ENCODE measurements around the gene CACNB1.

Gene CACNB1

GRCh38 chr17:39139561-39139960, 57.9 kb downstream of the CACNB1 start:
- no peak overlapping the region for H3K4me3 ChIP-seq (ENCODE audit: low read length)
- no peak overlapping the region for H3K9ac ChIP-seq (ENCODE audit: low read length)
- no peaks in the 10 kb centered on the region for H4K20me1 ChIP-seq (ENCODE audit: insufficient read depth, low read length)
- no peaks in the 10 kb centered on the region for H3K36me3 ChIP-seq (replicated peaks; ENCODE audit: insufficient read depth, low read length)
- H3K27ac ChIP-seq (ENCODE audit: low read length) = no peak overlapping the region
- no peak overlapping the region for H3K4me2 ChIP-seq (ENCODE audit: low read depth, low read length)
- H3K79me2 ChIP-seq (ENCODE audit: low read length) = no peaks in the 10 kb centered on the region
- no peak for TF ChIP-seq EZH2phosphoT487 (IDR thresholded peaks at IDR 0.05; ENCODE audit: low read length)
- TF ChIP-seq CTCF (IDR thresholded peaks at IDR 0.05; ENCODE audit: low read length) = no peak
- TF ChIP-seq EZH2 (optimal IDR thresholded peaks at IDR 0.05; ENCODE audit: low read depth, low read length) = no peak
- H3K4me1 ChIP-seq (ENCODE audit: low read length) = no peaks in the 10 kb centered on the region
- no peaks in the 10 kb centered on the region for H3K9me2 ChIP-seq (replicated peaks; ENCODE audit: insufficient read depth, low read length)
- no peaks in the 10 kb centered on the region for H3K27me3 ChIP-seq (replicated peaks; ENCODE audit: insufficient read depth, low read length)
- no peak overlapping the region for H2AFZ ChIP-seq (ENCODE audit: low read length)
- no peak for DNase-seq
- H3K9me3 ChIP-seq (replicated peaks; ENCODE audit: insufficient read depth, low read length) = no peaks in the 10 kb centered on the region
- no peaks in the 10 kb centered on the region for H3F3A ChIP-seq (ENCODE audit: insufficient read depth, low read length)

- Histone ChIP-seq H3K9me2 (replicated peaks; ENCODE audit: insufficient read depth, low read length) (no peaks in the 10 kb centered on the region), H2AFZ (ENCODE audit: low read length) (no peak overlapping the region), H3K9ac (ENCODE audit: low read length) (no peak overlapping the region), H3K4me1 (ENCODE audit: low read length) (no peaks in the 10 kb centered on the region), H3K9me3 (replicated peaks; ENCODE audit: insufficient read depth, low read length) (no peaks in the 10 kb centered on the region), H3K4me2 (ENCODE audit: low read depth, low read length) (no peak overlapping the region), H3F3A (ENCODE audit: insufficient read depth, low read length) (no peaks in the 10 kb centered on the region), H3K27me3 (replicated peaks; ENCODE audit: insufficient read depth, low read length) (no peaks in the 10 kb centered on the region), H3K27ac (ENCODE audit: low read length) (no peak overlapping the region), H4K20me1 (ENCODE audit: insufficient read depth, low read length) (no peaks in the 10 kb centered on the region), H3K36me3 (replicated peaks; ENCODE audit: insufficient read depth, low read length) (no peaks in the 10 kb centered on the region), H3K79me2 (ENCODE audit: low read length) (no peaks in the 10 kb centered on the region), H3K4me3 (ENCODE audit: low read length) (no peak overlapping the region)
- no peak for DNase-seq
- TF ChIP-seq EZH2phosphoT487 (IDR thresholded peaks at IDR 0.05; ENCODE audit: low read length) = no peak
Measured at GRCh38 chr17:39139161-39139511, 58.3 kb downstream of the CACNB1 start.

- TF ChIP-seq CTCF (IDR thresholded peaks at IDR 0.05; ENCODE audit: low read length) (no peak), EZH2 (optimal IDR thresholded peaks at IDR 0.05; ENCODE audit: low read depth, low read length) (no peak), EZH2phosphoT487 (IDR thresholded peaks at IDR 0.05; ENCODE audit: low read length) (no peak)
- H3K4me2 ChIP-seq (ENCODE audit: low read depth, low read length) = no peak overlapping the region
- H3K4me1 ChIP-seq (ENCODE audit: low read length) = no peaks in the 10 kb centered on the region
- no peaks in the 10 kb centered on the region for H3K36me3 ChIP-seq (replicated peaks; ENCODE audit: insufficient read depth, low read length)
- H3K27ac ChIP-seq (ENCODE audit: low read length) = no peak overlapping the region
- no peaks in the 10 kb centered on the region for H3K9me3 ChIP-seq (replicated peaks; ENCODE audit: insufficient read depth, low read length)
- no peaks in the 10 kb centered on the region for H3K79me2 ChIP-seq (ENCODE audit: low read length)
- H3K9me2 ChIP-seq (replicated peaks; ENCODE audit: insufficient read depth, low read length) = no peaks in the 10 kb centered on the region
- H2AFZ ChIP-seq (ENCODE audit: low read length) = no peak overlapping the region
- no peaks in the 10 kb centered on the region for H4K20me1 ChIP-seq (ENCODE audit: insufficient read depth, low read length)
- no peak overlapping the region for H3K4me3 ChIP-seq (ENCODE audit: low read length)
- H3K9ac ChIP-seq (ENCODE audit: low read length) = no peak overlapping the region
- H3K27me3 ChIP-seq (replicated peaks; ENCODE audit: insufficient read depth, low read length) = no peaks in the 10 kb centered on the region
- no peak for DNase-seq
- H3F3A ChIP-seq (ENCODE audit: insufficient read depth, low read length) = no peaks in the 10 kb centered on the region
Measured at GRCh38 chr17:39138431-39139160, 58.9 kb downstream of the CACNB1 start.

GRCh38 chr17:39134878-39135277, 62.6 kb downstream of the CACNB1 start:
- H3K27ac ChIP-seq (ENCODE audit: low read length) = no peak overlapping the region
- H4K20me1 ChIP-seq (ENCODE audit: insufficient read depth, low read length) = no peaks in the 10 kb centered on the region
- no peaks in the 10 kb centered on the region for H3K36me3 ChIP-seq (replicated peaks; ENCODE audit: insufficient read depth, low read length)
- H3K9me3 ChIP-seq (replicated peaks; ENCODE audit: insufficient read depth, low read length) = no peaks in the 10 kb centered on the region
- no peak overlapping the region for H2AFZ ChIP-seq (ENCODE audit: low read length)
- no peak overlapping the region for H3K9ac ChIP-seq (ENCODE audit: low read length)
- no peaks in the 10 kb centered on the region for H3F3A ChIP-seq (ENCODE audit: insufficient read depth, low read length)
- no peak for TF ChIP-seq CTCF (IDR thresholded peaks at IDR 0.05; ENCODE audit: low read length)
- no peak for TF ChIP-seq EZH2 (optimal IDR thresholded peaks at IDR 0.05; ENCODE audit: low read depth, low read length)
- TF ChIP-seq EZH2phosphoT487 (IDR thresholded peaks at IDR 0.05; ENCODE audit: low read length) = no peak
- H3K4me3 ChIP-seq (ENCODE audit: low read length) = no peak overlapping the region
- no peaks in the 10 kb centered on the region for H3K9me2 ChIP-seq (replicated peaks; ENCODE audit: insufficient read depth, low read length)
- no peaks in the 10 kb centered on the region for H3K27me3 ChIP-seq (replicated peaks; ENCODE audit: insufficient read depth, low read length)
- no peaks in the 10 kb centered on the region for H3K79me2 ChIP-seq (ENCODE audit: low read length)
- no peak overlapping the region for H3K4me2 ChIP-seq (ENCODE audit: low read depth, low read length)
- no peak for DNase-seq
- no peaks in the 10 kb centered on the region for H3K4me1 ChIP-seq (ENCODE audit: low read length)
